ENCODE data around the gene ASRGL1. TPM values are rescaled to one million over a fixed set of nuclear protein-coding genes. Genes with fewer than 3 reads are reported as not detected.

Gene ASRGL1
- total and polyA plus RNA-seq, 3 donors from 2014 or later: 101 to 295 (median 119) TPM

DNA sequence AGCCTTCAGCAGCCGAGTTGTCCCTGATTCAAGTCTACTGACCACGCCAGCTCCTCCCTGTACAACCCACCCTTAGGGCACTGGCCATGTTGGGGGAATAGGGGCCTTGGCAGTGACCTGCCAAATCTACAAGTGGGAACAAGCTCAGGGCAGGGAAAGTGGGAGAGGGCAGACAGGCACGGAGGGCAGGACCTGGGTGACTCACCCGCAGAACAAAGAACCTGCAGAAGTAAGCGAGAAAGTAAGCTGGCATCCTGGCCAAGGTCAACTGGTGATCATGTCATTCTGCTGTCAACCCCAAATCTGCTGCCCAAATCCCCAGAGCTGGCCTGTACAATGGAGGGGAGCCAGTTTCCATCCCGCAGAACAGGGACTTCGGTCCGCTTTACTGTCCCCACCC is 73.7 kb downstream of the ASRGL1 start:
- WGBS, 2 donors: 63 to 69% methylated on average over 6 to 8 of the region's 8 CpGs
- Histone ChIP-seq H3K36me3 (ENCODE audit: low read depth, missing control alignments) (no peaks in the 10 kb centered on the region), H3K9me3 (no peaks in the 10 kb centered on the region), H3K4me3 (no peak overlapping the region), H3K27ac (no peak overlapping the region), H3K27me3 (no peaks in the 10 kb centered on the region), H3K4me1 (peaks cover 13% of the 10 kb centered on the region)
- intact Hi-C loops (cut with DNase I; ENCODE audit: low total_unique reads): no loop called here
- no peak for TF ChIP-seq POLR2A (IDR thresholded peaks at IDR 0.05)
- TF ChIP-seq, protein P1, sequence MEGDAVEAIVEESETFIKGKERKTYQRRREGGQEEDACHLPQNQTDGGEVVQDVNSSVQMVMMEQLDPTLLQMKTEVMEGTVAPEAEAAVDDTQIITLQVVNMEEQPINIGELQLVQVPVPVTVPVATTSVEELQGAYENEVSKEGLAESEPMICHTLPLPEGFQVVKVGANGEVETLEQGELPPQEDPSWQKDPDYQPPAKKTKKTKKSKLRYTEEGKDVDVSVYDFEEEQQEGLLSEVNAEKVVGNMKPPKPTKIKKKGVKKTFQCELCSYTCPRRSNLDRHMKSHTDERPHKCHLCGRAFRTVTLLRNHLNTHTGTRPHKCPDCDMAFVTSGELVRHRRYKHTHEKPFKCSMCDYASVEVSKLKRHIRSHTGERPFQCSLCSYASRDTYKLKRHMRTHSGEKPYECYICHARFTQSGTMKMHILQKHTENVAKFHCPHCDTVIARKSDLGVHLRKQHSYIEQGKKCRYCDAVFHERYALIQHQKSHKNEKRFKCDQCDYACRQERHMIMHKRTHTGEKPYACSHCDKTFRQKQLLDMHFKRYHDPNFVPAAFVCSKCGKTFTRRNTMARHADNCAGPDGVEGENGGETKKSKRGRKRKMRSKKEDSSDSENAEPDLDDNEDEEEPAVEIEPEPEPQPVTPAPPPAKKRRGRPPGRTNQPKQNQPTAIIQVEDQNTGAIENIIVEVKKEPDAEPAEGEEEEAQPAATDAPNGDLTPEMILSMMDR (IDR thresholded peaks at IDR 0.05): no peak
- no peak for DNase-seq

DNA sequence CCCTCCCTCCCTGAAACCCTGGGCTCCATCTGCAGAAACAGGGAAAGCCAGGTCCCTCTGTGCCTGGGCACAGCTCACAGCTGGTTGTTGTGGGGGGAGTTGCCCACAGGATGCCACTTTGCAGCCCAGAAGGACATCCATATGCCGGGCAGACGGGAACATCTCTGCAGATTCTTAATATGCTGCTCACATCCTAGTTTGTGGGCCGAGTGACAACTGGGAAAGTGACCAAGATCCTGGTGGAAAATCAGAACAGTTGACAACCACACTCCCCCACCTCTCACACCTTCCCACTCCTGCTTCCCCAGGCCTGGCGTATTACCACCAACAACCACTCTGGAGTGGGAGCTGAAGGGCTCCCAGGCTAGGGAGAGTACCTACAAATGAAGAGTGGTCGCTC is 74.3 kb downstream of the ASRGL1 start:
- H3K27ac ChIP-seq: no peak overlapping the region
- intact Hi-C loops (cut with DNase I; ENCODE audit: low total_unique reads): no loop called here
- WGBS, 2 donors: 48 to 72% methylated on average over 5 of the region's 5 CpGs

DNA sequence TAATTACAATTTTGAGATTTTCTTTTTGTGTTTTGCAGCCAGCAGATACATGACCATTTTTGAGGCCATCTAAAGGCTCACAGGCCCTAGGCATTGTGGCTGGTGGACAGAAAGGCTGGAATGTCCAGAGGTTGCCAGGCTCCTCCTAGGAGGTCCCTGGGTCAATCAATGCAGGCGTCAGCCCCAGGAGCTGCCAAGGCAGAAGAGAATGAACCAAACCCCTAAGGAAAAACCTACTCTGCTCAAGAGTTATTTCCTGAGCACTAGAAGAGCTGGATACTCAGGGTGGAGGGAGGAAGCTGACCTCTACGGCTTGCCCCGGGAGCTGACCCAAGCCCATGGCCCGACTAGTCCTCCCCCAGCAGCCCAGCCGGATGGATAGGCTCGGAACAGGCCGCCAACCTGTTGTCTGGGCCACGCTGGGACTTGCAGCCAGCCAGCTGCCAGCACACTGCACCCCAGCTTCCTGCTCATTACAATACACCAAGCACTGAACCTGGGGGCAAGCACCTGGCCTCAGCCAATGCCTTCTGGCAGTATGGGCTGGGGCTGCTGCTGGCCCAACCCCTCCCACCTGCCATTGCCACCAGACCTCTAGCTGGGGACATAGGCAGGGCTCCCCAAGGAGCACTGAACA is 75.9 kb downstream of the ASRGL1 start:
- WGBS, 2 donors: 60 to 67% methylated on average over 1 to 8 of the region's 8 CpGs
- H3K4me3 ChIP-seq: no peak overlapping the region
- H3K27me3 ChIP-seq: no peaks in the 10 kb centered on the region
- no peak for DNase-seq
- intact Hi-C loops (cut with DNase I; ENCODE audit: low total_unique reads): no loop called here
- no peaks in the 10 kb centered on the region for H3K9me3 ChIP-seq
- TF ChIP-seq POLR2A (IDR thresholded peaks at IDR 0.05): no peak
- TF ChIP-seq, protein P1 (IDR thresholded peaks at IDR 0.05): no peak
- H3K36me3 ChIP-seq (ENCODE audit: low read depth, missing control alignments): no peaks in the 10 kb centered on the region
- peaks cover 11% of the 10 kb centered on the region for H3K4me1 ChIP-seq
- no peak overlapping the region for H3K27ac ChIP-seq

More for the DNA sequence above, 74.3 kb downstream of the ASRGL1 start:
- no peaks in the 10 kb centered on the region for H3K36me3 ChIP-seq (ENCODE audit: low read depth, missing control alignments)
- H3K4me3 ChIP-seq: no peak overlapping the region
- H3K4me1 ChIP-seq: peaks cover 11% of the 10 kb centered on the region
- no peak for DNase-seq
- TF ChIP-seq POLR2A (IDR thresholded peaks at IDR 0.05): no peak
- TF ChIP-seq, protein P1 (IDR thresholded peaks at IDR 0.05): no peak
- H3K27me3 ChIP-seq: no peaks in the 10 kb centered on the region
- no peaks in the 10 kb centered on the region for H3K9me3 ChIP-seq

DNA sequence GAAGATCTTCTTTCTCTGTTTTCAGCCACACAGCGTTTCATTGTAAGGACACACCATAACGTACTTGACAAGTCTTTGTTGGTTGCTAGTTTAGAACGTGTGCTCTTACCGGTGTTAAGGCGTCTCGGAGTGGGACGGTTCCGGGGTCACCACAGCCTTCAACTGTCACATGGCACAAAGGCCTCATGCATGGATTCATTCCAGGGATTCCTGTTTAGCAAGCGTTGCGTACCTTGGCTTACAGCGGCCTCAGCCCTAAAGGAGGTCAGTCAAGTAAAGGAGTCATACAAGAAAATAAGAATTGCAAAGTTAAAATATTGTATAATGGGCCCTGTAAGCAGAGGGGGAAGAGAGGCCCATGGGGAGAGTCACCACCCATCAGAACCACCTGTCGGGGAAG is 79.3 kb downstream of the ASRGL1 start:
- no peak overlapping the region for H3K27ac ChIP-seq
- no peaks in the 10 kb centered on the region for H3K27me3 ChIP-seq
- H3K4me3 ChIP-seq: no peak overlapping the region
- H3K36me3 ChIP-seq (ENCODE audit: low read depth, missing control alignments): no peaks in the 10 kb centered on the region
- TF ChIP-seq, protein P1 (IDR thresholded peaks at IDR 0.05): no peak
- no peak for TF ChIP-seq POLR2A (IDR thresholded peaks at IDR 0.05)
- intact Hi-C loops (cut with DNase I; ENCODE audit: low total_unique reads): no loop called here
- WGBS, 2 donors: 86 to 94% methylated on average over 12 of the region's 12 CpGs
- H3K9me3 ChIP-seq: no peaks in the 10 kb centered on the region
- DNase-seq: no peak
- H3K4me1 ChIP-seq: peaks cover 17% of the 10 kb centered on the region

DNA sequence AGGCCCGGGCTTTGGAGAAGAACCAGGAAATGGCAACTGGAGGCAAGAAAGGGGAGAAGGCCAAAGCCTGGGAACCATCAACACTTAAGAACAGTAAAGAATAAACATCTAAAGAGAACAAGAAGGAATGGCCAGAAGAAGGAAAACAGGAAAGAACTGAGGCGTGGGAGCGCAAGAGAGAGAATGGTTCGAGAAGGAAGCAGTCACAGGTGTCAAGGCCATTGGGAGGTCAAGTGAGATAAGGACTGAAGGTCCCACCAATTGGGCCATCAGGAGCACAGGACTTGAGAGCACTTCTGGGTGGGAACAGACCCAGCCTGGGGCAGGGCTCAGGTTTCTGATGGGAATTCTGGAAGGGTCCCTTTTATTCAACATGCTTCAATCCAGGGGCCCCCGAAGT is 80.9 kb downstream of the ASRGL1 start:
- Histone ChIP-seq H3K27ac (no peak overlapping the region), H3K4me1 (peaks cover 15% of the 10 kb centered on the region), H3K27me3 (no peaks in the 10 kb centered on the region), H3K36me3 (ENCODE audit: low read depth, missing control alignments) (no peaks in the 10 kb centered on the region), H3K4me3 (no peak overlapping the region), H3K9me3 (no peaks in the 10 kb centered on the region)
- DNase-seq: no peak
- intact Hi-C loops (cut with DNase I; ENCODE audit: low total_unique reads): no loop called here
- WGBS, 2 donors: 59 to 75% methylated on average over 5 of the region's 5 CpGs
- TF ChIP-seq, protein P1 (IDR thresholded peaks at IDR 0.05): no peak
- no peak for TF ChIP-seq POLR2A (IDR thresholded peaks at IDR 0.05)
